GM21515 (cell line): ENCODE data around the gene MT1HL1.

ENCODE experiments used
- ATAC-seq: cut with Tn5 transposase; IDR thresholded peaks from one replicate; pipeline ENCODE4 v1.9.1; 2021; ENCODE audit not compliant: unreplicated experiment

Gene MT1HL1

DNA sequence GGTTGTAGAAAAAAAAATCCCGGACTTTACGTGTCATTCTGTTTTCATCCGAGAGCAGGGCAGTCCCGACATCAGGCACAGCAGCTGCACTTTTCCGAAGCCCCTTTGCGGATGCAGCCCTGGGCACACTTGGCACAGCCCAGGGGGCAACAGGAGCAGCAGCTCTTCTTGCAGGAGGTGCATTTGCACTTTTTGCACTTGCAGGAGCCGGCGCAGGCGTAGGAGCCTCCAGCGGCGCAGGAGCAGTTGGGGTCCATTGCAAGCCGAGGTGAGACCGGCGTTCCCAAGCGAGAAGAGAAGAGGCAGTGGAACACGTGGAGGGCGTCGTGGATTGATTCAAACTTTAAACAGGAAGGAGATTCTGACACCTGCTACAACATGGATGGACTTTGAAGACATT, at the start of gene MT1HL1:
Gene MT1HL1 (minus strand): TSS at position 326 of the 400 bp plus-strand sequence. CDS start 69 bp downstream, at position 257.
- ATAC-seq, result no peak

- no peak for ATAC-seq
Observed at GRCh38 chr1:237050915-237051314, 46.7 kb upstream of the MT1HL1 start.

DNA sequence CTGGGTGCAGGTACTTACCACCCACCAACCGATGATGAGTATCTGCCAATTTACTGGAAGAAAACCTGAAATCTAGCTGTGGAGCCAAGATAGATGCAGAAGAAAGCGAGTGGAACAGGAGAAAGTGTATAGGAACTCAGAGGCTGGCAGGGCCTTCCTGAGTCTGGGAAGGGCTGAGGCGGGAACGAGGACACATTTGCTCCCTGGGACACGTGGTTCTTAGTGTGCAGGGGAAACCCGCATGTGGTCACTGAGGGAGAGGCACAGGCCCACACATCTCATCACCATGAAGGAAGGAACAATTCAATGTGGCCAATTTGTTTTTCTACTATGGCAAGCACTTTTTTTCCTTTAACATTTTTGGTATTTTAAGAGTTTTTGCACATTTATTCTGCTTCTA, 45.9 kb upstream of the MT1HL1 start:
- ATAC-seq, result no peak

- no peak for ATAC-seq
Observed at GRCh38 chr1:237048803-237049202, 44.6 kb upstream of the MT1HL1 start.

GRCh38 chr1:237045278-237046016, 41.2 kb upstream of the MT1HL1 start:
- no peak for ATAC-seq

DNA sequence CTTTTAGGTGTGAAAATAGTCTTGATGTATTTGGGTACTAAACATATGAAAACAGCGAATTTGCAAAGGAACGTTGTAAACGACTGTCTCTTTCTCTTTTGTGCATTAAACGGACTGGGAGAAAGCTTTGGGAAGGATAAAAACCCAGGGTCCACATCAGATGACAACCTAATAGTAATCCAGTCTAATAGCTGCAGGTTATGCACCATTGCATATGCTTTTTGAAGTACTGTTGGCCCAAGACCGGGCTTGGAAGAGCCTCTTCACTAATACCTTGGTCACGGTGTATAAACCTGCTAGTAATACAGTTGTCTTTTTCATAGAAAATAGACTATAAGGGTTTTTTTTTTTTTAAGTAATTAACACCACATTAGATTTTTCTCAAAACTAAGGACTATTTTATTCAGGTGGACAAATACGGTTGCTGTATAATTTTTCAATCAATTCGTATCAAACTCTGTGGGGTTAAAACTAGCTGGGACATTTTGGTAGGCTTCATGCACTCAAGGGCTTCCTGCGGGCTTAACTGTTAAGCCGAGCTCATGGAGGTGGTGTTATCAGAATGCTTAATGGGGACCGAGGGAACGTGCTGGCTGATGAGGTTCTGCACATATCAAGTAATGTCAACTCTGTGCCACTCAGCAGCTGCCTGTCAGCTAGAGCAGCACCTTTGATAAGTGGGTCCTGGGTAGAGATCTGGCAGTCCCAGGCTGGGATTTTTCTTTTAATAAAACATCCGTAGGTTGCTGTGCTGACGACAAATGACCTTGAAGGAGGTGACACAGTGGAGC, 39.8 kb upstream of the MT1HL1 start:
- ATAC-seq, result no peak

DNA sequence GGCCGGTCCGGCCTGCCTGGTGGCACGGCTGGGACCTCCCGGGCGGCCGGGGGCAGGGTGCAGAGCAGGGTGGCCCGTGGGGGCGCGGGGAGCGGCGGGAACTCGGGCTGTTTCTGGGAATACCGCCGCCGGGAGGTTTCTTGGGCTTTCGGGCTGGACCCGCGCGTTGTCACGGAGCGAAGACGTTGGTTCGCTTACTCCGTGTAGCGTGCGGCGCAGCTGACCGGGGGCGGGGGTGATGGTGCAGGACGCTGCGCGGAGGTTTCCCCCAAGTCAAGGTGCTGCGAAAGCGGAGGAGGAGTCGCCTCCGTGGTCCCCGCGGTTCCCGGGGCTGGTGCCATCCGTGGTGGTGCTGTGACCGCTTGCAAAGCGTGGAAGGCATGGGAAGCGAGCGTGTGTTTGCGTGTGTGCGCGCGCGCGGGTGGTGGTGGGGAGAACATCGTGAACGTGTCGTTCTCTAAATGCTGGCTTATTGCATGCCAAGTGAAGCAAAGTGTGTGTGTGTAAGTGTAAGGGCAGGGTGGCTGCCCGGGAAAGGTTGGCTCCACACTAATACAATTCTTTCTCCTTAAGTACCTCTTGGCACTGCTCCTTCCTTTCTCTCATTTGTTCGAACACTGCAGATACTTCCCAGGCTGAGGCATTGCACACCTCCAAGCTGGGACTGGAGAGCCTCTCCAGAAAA, 38.8 kb upstream of the MT1HL1 start:
- no peak for ATAC-seq

DNA sequence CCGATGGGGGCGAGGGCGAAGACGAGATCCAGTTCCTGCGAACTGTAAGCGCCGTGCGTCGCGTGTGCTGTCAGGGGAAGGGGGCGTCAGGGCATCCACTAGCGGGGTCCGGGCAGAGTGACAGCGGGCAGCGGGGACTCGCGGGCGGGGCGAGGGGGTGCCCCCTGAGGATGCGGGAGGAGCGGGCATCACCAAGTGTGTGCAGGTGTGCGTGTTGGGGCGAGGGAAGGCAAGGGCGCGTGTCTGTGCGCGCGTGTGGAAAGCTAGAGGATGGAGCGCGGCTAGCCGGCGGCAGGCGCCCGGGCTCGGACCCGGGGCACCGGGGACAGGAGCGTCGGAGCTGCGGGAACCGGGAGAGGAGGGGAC, 38.3 kb upstream of the MT1HL1 start:
- no peak for ATAC-seq

DNA sequence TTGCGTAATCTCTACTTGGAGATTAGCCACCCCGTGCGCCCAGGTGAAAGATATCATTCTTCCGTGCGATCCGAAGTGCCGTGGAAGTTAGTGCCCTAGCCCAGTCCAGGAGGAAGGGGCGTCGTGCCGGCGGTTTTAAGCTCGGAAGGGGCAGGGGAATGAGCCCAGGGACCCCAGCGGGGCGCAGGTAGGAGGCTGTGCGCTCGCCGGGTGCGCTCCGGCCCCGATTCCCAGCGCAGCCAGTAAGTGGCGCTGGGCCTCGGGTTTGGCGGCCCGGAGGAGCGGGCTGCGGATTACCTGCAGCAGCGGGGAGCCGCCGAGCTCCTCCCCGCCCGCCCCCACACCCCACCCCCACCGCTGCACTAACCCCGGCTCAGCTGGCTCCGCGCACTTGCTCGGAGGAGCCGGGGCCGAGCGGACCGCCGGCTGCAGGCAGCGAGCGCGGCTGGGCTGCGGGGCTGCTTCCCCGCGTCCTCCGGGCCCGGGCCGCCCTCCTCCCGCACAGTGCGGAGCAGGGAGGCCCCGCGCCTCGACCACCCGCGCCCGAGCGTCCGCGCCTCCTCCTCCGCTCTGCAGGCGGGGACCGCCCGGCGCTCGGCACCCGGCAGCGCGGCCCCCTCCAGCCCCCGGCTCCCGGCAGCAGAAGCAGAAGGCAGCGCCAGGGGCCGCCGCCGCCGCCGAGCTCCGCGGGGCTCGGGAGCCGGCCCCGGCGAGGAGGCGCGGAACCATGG, 37.7 kb upstream of the MT1HL1 start, which contains the start of gene RYR2:
Gene RYR2 (plus strand): TSS at position 390 of the 731 bp plus-strand sequence. CDS start 338 bp downstream, at position 728.
- ATAC-seq, result no peak

DNA sequence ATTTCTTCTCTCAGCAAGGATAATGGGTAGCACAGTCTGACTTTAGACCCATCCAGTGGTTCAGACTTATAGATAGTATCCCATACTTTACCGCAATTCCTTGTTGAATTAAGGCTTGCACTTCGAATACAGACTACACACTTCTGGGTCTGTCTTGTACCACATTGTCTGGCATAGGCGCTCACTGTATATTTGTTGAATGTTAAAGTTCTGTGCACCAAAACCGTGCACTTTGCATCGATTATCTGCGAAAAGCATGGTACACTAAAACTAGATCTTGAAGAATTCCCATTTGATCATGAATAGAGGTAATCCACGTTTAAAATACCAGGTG, 37.2 kb upstream of the MT1HL1 start:
- no peak for ATAC-seq

DNA sequence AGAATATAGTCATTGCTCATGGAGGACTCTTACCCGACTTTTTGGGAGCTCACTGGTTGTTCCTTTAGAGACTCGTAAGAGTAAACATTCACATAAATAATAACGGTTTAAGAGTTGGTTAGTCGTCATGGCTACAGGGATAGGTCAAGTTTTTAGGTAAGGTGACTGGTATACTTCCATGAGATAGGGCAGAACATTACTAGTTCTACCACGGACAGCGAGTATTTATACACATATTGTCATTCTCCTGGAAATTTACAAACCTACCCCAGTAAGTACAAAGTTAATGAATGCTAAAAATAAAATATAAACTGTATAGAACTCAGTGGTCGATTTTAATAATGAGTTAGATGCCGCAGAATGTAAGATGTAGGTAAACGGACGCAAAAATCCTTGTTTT, 36.6 kb upstream of the MT1HL1 start:
- no peak for ATAC-seq

- no peak for ATAC-seq
Observed at GRCh38 chr1:237038211-237038610, 34.0 kb upstream of the MT1HL1 start.

- no peak for ATAC-seq
Observed at GRCh38 chr1:237035759-237036158, 31.5 kb upstream of the MT1HL1 start.

DNA sequence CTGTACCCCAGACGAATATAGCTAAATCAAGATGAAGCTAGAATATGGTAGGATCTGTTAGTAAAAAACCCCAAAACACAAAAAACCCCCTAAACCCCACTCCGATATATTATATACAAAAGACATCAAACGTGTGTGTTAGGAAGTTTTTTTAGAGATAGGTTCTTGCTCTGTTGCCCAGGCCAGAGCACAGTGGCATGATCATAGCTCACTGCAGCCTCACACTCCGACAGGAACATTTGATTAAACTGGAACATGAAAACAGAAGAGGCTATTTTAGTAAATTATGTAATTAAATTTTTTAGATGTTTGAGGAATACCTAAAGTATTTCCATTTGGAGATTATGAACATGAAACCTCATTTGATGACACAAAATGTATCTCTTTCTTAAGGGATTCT, 29.6 kb upstream of the MT1HL1 start:
- no peak for ATAC-seq

GRCh38 chr1:237033061-237033460, 28.8 kb upstream of the MT1HL1 start:
- ATAC-seq, result no peak

DNA sequence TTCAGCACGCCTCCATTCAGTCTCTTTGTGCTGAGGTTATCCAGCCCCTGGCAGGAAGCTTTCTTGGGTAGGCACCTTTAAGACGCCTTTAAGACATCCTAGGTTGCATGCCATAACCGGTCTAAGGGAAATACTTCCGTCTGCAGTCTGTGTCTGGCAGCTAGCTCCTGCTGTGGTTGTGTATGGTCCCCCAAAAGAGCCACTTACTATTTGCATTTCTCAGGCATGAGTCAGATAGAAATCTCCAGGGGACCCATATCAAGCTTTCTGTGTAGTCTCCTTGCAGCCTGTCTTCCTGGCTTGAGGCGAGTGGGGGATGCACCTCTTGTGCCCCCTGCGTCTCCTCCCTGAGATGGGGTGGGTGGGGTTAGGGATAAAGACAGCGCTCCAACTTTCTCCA, 27.8 kb upstream of the MT1HL1 start:
- peak; percentile 87 for ATAC-seq

DNA sequence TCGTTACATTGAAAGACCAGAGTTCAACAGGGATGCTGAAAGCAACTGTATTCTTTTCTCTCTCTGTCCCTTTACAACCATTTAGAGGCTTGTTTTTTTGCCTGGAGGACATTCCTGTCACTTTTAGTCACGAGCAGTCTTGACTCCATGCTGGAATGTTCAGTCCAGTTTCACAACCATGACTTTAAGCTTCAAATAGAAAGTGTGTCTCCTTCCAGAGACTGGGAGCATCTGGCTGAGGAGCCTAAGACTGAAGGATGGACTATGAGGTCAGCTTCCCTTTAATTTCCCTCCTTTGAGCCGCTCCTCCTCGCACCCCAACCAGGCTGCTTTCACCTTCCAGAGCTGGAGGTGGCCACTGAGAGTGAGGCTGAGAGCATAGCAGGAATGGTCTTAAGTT, 27.2 kb upstream of the MT1HL1 start:
- ATAC-seq, result no peak

- no peak for ATAC-seq
Observed at GRCh38 chr1:237029850-237030535, 25.8 kb upstream of the MT1HL1 start.

DNA sequence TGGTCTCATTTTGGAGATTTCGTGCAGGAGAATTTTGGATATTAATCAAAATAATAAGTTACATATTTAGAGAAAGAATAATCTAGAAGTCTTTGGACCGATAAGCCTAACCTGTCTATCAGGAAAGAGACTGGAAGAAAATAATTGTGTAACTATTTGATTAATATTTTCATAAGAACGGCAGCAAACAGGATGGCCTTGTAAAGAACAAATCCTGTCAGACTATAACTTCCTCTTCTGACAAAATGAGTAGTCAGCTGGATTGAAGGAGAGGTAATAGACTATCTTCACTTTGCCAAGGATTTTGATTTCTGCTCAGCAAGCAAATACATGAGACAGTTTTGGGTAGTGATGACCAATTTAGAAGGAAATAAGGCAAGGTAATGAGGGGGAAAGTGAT, 25.0 kb upstream of the MT1HL1 start:
- no peak for ATAC-seq

DNA sequence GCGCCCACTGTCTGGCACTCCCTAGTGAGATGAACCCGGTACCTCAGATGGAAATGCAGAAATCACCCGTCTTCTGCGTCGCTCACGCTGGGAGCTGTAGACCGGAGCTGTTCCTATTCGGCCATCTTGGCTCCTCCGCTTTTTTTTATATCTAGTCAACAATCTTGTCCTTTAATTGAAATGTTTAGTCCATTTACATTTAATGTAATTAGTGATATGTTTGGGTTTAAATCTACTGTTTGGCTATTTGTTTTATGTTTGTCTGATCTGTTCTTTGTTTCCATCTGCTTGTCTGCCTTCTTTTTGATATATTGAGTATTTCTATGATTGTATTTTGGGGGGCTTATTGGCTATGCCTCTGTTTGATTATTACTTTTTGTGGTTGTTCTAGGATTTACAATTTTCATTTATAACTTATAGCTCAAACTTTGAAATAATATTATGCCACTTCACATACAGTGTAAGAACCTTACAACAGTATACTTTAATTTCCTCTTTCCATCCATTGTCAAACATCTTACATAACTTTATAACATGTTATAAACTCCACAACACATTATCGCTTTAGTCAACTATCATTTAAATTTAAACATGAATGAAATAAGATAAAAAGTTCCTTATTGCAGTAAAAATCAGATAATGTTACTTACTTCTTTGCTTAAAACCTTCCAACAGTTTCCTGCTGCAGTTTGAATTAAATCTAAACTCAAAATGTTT, 21.3 kb upstream of the MT1HL1 start:
- no peak for ATAC-seq
